Activated effector memory CD4-positive, alpha-beta T cell treated with anti-CD3 and anti-CD28 coated beads, Interleukin-2, amount 50 U/mL, for 16 hours (primary cell): Measurements from ENCODE around the gene PTPRK.

Source experiments
- DNase-seq: peaks from one replicate; pipeline ENCODE4 v3.0.0-alpha.2; 2020

PTPRK gene

GRCh38 chr6:128515550-128516513 lies 4.6 kb downstream of the PTPRK start:
- no peak for DNase-seq

- DNase-seq = no peak
Observed at GRCh38 chr6:128513878-128514277, 6.5 kb downstream of the PTPRK start.

- DNase-seq = no peak
Observed at GRCh38 chr6:128512296-128512695, 8.1 kb downstream of the PTPRK start.

GRCh38 chr6:128511506-128511905 lies 8.9 kb downstream of the PTPRK start:
- DNase-seq = no peak

- no peak for DNase-seq
Observed at GRCh38 chr6:128509709-128510108, 10.7 kb downstream of the PTPRK start.

GRCh38 chr6:128508588-128509296 lies 11.7 kb downstream of the PTPRK start:
- DNase-seq = no peak

GRCh38 chr6:128507337-128508310 lies 12.8 kb downstream of the PTPRK start:
- DNase-seq = no peak

- DNase-seq = no peak
Observed at GRCh38 chr6:128505603-128506002, 14.8 kb downstream of the PTPRK start.

- DNase-seq = no peak
Observed at GRCh38 chr6:128504003-128504654, 16.3 kb downstream of the PTPRK start.

GRCh38 chr6:128500749-128501600 lies 19.4 kb downstream of the PTPRK start:
- DNase-seq = no peak

GRCh38 chr6:128500014-128500413 lies 20.4 kb downstream of the PTPRK start:
- no peak for DNase-seq

GRCh38 chr6:128499079-128499731 lies 21.2 kb downstream of the PTPRK start:
- no peak for DNase-seq

- DNase-seq = no peak
Observed at GRCh38 chr6:128498234-128498633, 22.2 kb downstream of the PTPRK start.

- no peak for DNase-seq
Observed at GRCh38 chr6:128495536-128496333, 24.7 kb downstream of the PTPRK start.

GRCh38 chr6:128494440-128494839 lies 26.0 kb downstream of the PTPRK start:
- DNase-seq = no peak

- DNase-seq = no peak
Observed at GRCh38 chr6:128493877-128494276, 26.5 kb downstream of the PTPRK start.

GRCh38 chr6:128492386-128492785 lies 28.0 kb downstream of the PTPRK start:
- no peak for DNase-seq

GRCh38 chr6:128491610-128492206 lies 28.7 kb downstream of the PTPRK start:
- DNase-seq = no peak

GRCh38 chr6:128491100-128491581 lies 29.3 kb downstream of the PTPRK start:
- DNase-seq = no peak
